HG02642 (cell line): ENCODE results near the gene SARDH.
"Not testable (repeated sequence)": the region's sequence is repeated elsewhere in the genome, so short reads cannot be mapped to it uniquely, and the experiment has no call there.

Experiments used
- ATAC-seq: cut with Tn5 transposase; IDR thresholded peaks from one replicate; pipeline ENCODE4 v1.9.1; 2021; ENCODE audit warnings: mild to moderate bottlenecking; ENCODE audit not compliant: unreplicated experiment, poor library complexity

The SARDH gene

GRCh38 chr9:133775951-133776905, 38.1 kb upstream of the SARDH start:
- ATAC-seq: no peak

DNA sequence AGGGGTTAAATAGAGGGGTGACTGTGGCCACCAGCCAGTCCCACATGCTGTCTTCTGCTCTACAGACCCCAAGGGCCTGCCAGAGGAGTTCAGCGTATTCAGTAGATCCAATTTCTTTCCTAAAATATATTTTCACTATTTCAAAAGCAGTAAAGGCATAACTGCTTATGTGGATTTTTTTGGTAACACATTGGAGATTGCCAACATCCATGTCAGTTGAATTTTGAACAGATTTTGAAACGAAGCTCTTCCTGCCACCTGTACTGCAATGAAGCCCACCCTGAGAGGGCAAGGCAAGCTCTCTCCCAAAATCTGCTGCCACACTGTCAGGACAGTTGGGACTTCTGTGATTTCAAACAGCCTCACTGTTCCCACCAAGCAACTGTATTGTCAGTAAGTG, 37.1 kb upstream of the SARDH start:
- no peak for ATAC-seq

- no peak for ATAC-seq
Observed at GRCh38 chr9:133774799-133775198, 36.6 kb upstream of the SARDH start.

GRCh38 chr9:133773889-133774655, 35.9 kb upstream of the SARDH start:
- ATAC-seq: no peak

- ATAC-seq: no peak
Observed at GRCh38 chr9:133772581-133772980, 34.4 kb upstream of the SARDH start.

DNA sequence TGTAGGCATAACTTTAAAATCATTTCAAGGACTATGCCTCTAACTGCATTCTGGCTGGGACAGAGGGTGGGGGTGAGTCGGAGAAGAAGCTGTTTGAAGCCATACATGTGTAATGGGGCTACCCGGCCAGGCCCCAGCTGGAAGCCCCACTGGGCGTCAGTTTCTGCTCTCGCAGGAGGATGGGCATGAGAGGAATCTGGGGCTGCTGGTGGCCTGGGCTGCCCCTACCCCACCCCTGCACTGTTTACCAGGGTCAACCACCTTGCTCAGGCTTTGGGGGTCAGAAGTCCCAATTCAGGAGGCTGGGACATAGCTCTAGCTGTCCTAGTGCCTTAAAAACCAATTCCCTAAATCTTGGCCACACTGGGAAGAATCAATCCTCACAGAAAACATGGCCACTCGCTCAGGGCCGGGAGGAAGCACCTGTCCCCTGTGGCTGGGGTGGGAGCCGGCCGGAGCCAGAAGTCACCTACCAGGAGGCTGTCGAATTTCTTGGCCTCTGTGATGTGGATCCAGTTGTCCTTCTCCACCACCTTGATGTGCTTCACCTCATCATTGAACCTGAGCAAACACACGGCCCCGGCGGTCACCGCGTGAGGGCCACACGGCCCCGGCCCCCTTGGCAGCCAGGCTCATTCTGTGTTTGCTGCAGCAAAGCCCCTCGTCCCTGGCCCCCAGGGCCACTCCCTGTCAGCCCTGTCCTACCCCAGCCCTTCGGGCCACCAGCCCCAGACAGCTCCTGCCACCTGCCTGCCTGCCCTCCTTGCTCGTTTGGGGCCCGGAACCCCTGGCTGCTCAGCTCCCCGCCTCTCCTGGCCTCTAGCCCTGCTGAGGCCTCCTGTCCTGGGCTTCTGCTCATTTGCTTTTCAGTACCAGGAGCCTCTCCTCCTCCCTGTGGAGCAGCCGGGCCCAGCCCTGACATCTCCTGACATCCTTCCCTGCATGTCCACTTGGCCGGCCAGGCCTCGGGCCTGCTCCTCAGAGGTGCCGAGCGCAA, 33.6 kb upstream of the SARDH start:
- ATAC-seq: no peak

GRCh38 chr9:133770076-133770777, 32.1 kb upstream of the SARDH start:
- ATAC-seq: no peak

DNA sequence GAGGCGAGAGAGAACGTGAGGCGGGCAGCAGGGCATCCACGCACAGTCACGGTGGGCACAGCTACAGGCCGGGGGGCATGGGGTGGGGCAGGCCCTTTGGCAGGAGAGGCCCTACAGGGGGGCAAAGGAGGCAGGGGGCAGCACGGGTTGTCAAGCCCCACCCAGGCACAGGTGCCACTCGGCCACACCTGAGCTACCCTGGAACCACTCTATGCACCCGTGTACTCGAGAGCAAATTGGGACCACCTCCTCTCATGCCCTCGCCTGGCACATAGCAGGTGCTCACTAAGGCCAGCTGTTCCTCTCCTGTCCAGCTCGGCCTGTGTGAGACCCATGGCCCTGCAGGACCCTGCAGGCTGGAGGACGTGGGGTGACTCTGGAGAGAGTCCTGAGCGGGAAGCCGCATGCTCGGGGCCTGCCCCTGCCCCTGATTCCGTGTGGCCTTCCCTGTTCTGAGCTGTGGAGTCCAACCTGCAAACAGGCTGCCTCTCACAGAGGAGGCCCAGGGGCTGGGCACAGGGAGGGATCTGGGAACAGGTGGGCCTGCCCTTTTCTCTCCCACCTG, 31.4 kb upstream of the SARDH start:
- ATAC-seq: no peak

- no peak for ATAC-seq
Observed at GRCh38 chr9:133768859-133769510, 30.8 kb upstream of the SARDH start.

- no peak for ATAC-seq
Observed at GRCh38 chr9:133768371-133768858, 30.3 kb upstream of the SARDH start.

- ATAC-seq: no peak
Observed at GRCh38 chr9:133767625-133768024, 29.5 kb upstream of the SARDH start.

GRCh38 chr9:133767008-133767407, 28.9 kb upstream of the SARDH start:
- no peak for ATAC-seq

GRCh38 chr9:133766234-133766633, 28.1 kb upstream of the SARDH start:
- not testable (repeated sequence) for ATAC-seq

- ATAC-seq: no peak
Observed at GRCh38 chr9:133763272-133764183, 25.4 kb upstream of the SARDH start.

GRCh38 chr9:133762488-133763271, 24.5 kb upstream of the SARDH start:
- ATAC-seq: no peak

- no peak for ATAC-seq
Observed at GRCh38 chr9:133761641-133762248, 23.6 kb upstream of the SARDH start.
